GM19193 (cell line): ENCODE results near the gene EGFL6.

Experiments used
- POLR2A ChIP-seq: IDR thresholded peaks from 4 replicates; pipeline ENCODE4 v1.6.1; 2011; ENCODE audit not compliant: insufficient read depth, insufficient read length; ENCODE audit errors: extremely low read depth

EGFL6 gene

DNA sequence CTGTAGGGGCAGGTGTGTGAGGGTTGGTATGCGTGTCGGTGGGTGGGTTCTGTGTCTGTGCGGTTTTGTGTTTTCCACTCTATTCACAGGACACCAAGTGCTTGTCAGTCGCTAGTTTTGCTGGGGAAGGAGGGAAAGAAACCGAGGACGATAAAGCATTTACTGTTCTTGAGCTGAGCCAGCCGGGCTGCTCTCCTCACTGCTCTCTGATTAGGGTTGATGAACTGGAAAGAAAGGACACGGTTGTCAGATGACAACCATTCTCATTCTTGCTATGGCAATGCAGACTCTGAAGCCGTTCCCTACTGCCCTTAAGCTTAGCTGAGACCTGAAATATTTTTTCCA lies 832 bp downstream of the EGFL6 start:
- TF ChIP-seq POLR2A = no peak

DNA sequence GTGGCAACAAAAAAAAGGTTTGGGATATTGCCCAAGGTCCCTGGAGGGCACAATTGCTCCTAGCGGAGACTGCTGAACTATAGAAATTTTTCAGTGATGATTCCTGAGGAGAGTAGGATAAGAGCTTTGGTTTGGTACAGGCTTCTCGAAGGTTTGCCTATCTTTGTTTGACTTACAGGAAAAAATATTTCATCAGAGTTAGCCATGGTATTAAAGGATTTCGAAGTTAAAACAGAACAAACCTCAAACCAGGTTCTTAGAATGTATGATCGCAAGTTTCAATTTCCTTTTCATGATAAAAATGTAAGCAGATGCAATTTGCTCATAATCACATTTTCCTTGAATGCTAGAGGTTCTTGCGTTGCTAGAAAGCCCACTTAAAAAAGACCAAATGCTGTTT lies 1.7 kb downstream of the EGFL6 start:
- TF ChIP-seq POLR2A = no peak

DNA sequence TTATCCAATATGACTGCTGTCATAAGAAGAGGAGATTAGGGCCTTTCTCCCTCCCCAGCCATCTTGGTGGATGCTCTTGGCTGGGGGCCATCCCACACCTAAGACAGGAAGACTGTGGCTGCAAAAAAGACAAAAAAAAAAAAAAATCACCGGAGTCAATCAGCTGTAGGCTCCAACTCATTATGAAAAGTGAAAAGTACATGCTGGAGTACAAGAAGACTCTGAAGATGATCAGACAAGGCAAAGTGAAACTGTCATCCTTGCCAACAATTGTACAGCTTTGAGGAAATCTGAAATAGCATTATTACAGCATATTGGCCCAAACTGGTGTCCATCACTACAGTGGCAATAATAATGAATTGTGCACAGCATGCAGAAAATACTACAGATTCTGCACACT lies 5.2 kb downstream of the EGFL6 start:
- TF ChIP-seq POLR2A = no peak

DNA sequence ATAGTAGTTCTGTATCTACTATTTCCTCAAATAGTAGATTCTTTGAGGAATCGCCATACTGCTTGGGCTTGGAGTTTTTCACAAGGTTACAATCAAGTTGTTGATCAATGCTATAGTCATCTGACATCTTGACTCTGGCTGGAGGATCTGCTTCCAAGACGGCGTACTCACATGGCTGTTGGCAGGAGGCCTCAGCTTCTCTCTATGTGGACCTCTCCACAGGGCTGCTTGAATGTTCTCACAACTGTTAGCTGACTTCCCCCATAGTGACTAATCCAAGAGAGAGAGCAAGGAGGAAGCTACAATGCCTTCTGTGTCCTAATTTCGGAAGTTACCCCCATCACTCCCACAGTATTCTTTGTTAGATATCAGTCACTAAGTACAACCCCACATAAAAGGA lies 10.3 kb downstream of the EGFL6 start:
- TF ChIP-seq POLR2A = no peak

DNA sequence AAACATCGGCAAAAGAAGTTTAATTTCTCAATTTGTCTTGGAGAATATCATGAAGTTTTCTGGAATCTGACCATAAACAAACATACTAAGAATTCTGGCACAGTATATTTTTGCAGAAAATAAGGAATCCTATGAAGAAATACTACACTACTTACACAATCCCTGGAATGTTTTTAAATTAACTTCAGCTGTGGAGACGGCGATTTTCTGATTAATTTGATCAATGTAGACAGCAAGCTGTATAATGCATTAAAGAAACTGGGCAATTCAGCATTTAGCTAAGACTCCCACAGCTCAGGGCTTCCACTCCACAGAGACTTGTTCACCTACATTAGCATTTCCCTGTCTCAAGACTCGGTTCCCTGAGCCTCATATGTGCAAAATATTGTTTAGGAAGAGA lies 12.2 kb downstream of the EGFL6 start:
- TF ChIP-seq POLR2A = no peak

DNA sequence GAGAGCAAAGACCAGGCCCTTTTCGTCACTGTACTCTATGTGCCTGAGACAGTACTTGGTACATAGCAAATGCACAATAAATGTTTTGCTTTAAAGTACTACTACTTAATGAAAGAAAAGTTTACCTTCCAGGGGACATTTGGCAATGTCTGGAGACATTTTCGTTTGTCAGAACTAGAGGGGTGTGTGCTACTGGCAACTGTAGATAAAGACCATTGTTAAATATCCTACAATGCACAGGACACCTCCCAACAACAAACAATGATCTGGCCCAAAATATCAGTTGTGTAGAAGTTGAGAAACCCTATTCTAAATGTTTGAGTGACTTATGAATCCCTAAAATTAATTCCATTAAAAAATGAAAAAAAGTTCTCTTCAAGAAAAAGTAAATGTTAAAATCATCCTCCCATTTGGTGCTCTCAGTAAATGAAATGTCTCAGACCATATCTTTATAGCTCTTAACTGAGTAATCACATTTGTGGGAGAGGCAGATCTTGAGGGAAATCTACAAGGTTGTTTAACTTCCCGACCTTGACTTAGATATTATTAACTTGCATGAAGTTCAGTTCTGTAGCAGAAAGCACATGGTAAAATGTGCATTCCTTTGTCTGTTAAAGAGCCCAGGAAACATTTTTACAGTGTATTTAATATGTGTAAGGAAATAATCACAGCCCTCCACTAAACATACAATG lies 18.5 kb downstream of the EGFL6 start:
- TF ChIP-seq POLR2A = no peak

DNA sequence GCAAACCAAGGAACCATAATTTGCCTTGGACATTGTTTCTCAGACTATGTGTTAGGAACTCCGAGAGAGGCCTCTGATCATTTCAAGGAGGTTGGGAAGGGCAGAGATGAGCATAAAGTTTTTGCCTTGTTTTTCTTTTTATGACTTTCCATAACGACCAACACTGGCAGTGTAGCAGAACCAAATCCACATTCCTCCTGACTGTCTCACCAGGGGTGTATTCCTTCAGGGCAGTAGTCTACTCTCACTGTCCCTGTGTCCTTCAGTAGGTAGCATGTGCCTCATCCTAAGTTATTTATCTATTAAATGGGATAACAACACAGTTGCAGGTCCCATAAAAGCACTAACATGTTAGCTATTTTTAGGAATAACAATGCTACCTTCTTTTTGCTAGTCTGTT lies 20.8 kb downstream of the EGFL6 start:
- TF ChIP-seq POLR2A = no peak

DNA sequence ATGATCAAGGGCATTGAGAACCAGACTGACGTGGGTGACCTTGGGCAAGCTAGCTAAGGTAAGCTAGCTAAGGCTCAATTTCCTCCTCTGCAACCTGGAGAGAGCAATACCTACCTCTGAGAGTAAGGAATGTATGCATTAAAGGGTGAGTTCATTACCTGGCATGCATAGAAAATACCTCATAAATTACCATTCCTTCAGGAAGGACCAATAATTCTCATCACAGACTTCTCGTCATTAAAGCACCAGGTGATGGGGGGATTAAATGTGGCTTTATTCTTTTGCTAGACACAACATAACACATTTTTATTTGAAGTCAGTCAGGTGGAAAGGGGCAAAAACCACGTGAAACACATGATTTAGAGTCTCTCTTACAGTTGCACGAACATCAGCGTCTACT lies 21.5 kb downstream of the EGFL6 start:
- TF ChIP-seq POLR2A = no peak

DNA sequence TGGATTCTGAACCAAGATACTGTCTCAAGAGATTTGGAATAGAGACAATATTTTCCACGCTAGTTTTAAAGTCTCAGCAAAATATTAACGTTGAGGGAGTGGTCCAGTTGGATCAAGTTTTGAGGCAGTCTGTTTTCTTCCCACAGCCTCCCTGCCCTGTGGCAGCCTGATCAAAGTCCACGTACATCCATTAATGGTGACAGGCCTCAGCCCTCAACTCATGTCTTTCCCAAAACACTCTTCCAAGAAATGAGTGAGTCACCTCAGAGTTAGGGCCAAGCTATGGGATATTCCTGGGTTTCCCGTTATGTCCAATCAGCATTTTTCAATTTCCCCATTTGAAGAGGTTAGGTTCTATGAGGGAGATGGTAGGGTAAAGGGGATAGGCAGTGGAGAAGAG lies 28.5 kb downstream of the EGFL6 start:
- no peak for TF ChIP-seq POLR2A

DNA sequence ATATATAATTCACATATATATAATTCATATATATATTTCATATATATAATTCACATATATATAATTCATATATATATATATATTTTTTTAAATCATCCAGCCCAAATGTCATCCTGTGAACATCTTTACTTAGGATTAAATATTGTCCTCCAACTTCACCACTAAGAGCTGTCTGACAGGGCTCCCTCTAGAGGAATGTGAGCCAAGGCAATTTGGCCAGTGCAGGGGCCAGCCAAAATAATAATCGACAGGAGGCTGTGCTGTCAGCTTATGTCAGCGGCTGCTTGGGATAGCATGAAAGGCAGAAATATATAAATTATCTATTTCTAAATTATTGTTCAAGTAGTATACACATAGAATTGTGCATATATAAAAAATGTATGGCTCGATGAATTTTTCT lies 29.5 kb downstream of the EGFL6 start:
- TF ChIP-seq POLR2A = no peak

DNA sequence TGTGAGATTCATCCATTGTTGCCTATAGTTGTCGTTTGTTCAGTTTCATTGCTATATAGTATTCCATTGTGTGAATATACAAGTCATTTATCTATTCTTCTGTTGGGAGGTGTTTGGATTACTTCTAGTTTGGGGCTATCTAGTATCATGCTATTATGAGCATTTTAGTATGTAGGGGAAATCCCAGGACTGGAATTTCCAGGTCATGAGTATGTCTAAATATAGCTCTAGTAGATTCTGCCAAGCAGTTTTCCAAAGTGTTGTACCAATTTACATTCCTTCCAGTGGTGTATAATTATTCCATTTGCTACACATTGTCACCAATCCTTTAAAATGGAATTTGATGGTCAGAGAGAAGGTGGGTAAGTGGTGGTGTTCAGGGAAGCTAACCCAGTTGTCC lies 30.1 kb downstream of the EGFL6 start:
- no peak for TF ChIP-seq POLR2A

DNA sequence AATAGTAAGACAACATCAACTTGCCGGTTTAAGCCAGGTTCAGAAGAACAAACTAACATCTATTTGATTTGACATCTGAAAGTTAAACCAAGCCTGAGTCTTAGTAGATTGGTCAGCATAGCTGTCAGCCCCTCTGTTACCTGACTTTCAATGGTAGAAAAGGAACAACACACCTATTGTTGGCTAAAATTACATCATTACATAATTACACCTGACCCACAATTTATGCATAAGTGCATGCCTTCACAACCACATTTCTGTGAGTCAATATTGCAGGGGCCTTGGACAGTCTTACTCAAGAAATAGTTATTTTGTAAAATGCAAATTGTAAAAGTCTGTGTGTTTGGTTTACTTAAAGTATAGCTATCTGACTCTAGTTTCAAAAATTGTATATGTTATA lies 36.2 kb downstream of the EGFL6 start:
- no peak for TF ChIP-seq POLR2A

DNA sequence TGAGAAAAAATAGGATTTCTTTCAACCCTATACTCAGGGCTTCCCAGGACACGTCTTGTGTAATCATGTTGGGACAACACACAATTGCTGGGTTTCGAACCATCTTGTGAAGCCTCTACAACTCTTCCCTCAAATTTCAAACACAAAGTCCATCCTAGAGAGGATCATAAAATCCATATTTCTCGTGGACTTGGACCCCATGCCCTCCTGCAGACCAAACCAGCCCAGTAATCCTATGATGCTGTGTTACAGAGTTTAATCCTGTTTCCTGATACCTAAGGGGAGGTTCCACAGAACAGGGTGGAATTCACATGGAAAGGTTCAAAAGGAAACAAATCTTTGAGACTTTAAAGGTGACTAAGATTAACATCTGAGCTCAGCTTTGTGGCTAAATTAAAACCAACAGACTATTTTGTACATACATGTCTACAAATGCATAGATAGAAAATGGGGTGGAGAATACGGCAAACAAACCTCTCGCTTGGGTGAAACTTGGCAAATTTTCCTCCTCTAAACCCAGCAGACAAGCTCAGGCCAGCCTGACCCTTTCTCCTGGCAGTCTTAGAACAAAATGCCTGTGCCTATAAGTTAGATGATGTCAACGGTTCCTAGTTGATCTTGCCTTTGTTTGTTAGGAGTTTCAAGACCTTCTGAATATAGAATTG lies 38.1 kb downstream of the EGFL6 start:
- TF ChIP-seq POLR2A = no peak

DNA sequence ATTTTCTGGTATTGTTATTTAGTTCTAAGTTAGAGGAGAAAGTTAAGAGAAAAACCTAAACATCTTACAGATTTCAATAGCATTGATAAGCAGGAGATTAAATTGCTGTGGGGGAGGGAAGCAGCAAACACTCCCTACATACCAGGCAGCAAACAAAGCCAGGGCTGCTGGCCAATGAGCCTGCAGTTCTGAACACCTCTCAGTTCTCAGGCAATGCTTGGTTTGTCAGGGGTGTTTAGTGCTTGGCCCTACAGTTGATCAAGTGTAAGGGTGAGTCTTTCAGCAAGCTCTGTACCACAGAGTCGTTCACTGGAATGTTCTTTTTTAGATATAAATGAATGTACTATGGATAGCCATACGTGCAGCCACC lies 38.6 kb downstream of the EGFL6 start:
- no peak for TF ChIP-seq POLR2A

DNA sequence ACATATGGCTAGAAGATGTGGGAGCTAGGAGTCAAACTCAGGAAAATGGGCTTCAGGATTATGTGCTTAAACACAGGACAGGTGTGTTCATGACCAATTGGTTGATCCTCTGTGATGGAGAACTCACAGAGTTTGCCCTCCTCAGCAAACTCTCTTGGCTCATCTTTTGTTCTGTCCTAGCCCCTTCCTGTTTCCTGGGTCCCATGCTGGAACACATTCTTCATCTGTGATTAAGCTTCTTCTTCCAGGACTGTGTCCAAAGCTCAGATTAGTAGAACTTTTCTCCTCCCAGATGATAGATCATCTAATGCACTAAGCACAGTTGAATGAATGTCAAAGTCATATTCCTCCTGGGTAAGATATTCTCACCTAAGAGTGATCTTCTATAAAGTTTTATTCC lies 44.8 kb downstream of the EGFL6 start:
- TF ChIP-seq POLR2A = no peak

DNA sequence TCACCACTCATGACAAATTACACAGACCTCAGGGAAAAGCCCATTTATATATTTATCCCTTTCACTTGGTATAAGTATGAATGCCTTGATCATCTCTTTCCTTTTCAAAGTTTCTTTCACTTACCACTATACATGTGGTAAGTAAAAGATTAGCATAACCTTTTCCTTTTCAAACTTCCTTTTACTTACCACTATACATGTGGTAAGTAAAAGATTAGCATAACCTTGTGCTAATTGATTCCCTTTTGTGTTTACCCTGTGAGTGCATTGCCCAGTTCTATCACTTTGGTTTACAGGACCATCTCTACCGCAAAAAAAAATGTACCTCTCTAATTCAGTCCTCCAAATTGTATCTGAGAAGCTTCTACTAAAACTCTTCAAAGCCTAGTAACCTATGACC lies 50.8 kb downstream of the EGFL6 start:
- TF ChIP-seq POLR2A = no peak
